HFFc6 (cell line): ENCODE results near the gene IMMP2L. TPM values are rescaled to one million over a fixed set of nuclear protein-coding genes. Genes with fewer than 3 reads are reported as not detected.

Experiments used
- DNase-seq: peaks from one replicate; pipeline ENCODE4 v3.0.0-alpha.2; 2018
- H3K27ac Mint-ChIP-seq: 2 replicates; pipeline ENCODE4 v1.8.0; 2020; ENCODE audit warnings: mild to moderate bottlenecking, mixed read lengths
- H3K27me3 Mint-ChIP-seq: 2 replicates; pipeline ENCODE4 v1.8.0; 2021; ENCODE audit warnings: mild to moderate bottlenecking, moderate library complexity, mixed read lengths; ENCODE audit not compliant: insufficient read depth
- H3K36me3 Mint-ChIP-seq: 2 replicates; pipeline ENCODE4 v1.8.0; 2021; ENCODE audit warnings: low read depth, mixed read lengths
- H3K4me1 Mint-ChIP-seq: 2 replicates; pipeline ENCODE4 v1.8.0; 2020; ENCODE audit warnings: low read depth, mixed read lengths
- H3K4me3 Mint-ChIP-seq: 2 replicates; pipeline ENCODE4 v1.8.0; 2020; ENCODE audit warnings: mild to moderate bottlenecking, moderate library complexity, mixed read lengths
- H3K9me3 Mint-ChIP-seq: 2 replicates; pipeline ENCODE4 v1.8.0; 2020; ENCODE audit warnings: mild to moderate bottlenecking, mixed read lengths
- total RNA-seq, 6 experiments: library from RNA; stranded (reverse); fragmentation: NEBNext Ultra II Directional; extraction: Animal tissue kit (Norgen Biotek cat#: 25700); gene quantifications; 2 replicates in 1 of 6; 3 replicates in 5 of 6; pipeline ENCODE4 v1.2.3, GENCODE V29; 2021
- TF ChIP-seq, protein P1 (sequence below): fragments of 200-600 bp; sonication (generic); IDR thresholded peaks from 2 replicates; pipeline ENCODE4 v1.5.0; 2021; ENCODE audit warnings: antibody characterized with exemption, mild to moderate bottlenecking

IMMP2L gene
- total RNA-seq, 6 experiments from 2014 or later: 7.2 to 13.6 (median 10.1) TPM

DNA sequence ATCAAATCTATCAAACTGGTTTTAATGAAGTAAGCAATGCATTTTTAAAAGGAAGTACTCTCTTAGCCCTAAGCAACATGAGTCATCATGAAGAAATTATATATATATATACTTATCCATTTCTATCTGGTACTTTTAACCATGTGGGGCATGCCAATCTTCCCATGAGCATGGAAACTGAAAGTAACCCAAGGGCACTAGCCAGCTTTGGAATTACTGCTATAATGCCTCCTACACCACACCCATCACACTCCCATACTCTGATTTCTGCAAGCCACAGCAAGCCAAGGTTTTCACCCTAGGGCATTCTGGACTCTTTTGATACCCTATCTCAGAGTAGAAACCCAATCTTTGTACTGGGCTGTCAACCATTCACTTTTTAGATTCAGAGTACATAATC, 204.6 kb downstream of the IMMP2L start:
- Mint-ChIP-seq H3K9me3 (no peaks in the 10 kb centered on the region), H3K36me3 (no peaks in the 10 kb centered on the region), H3K27ac (peak overlapping the region; percentile 67), H3K4me3 (peak overlapping the region; percentile 38), H3K4me1 (peaks cover 34% of the 10 kb centered on the region), H3K27me3 (no peaks in the 10 kb centered on the region)
- DNase-seq: peak; percentile 55
- TF ChIP-seq, protein P1, sequence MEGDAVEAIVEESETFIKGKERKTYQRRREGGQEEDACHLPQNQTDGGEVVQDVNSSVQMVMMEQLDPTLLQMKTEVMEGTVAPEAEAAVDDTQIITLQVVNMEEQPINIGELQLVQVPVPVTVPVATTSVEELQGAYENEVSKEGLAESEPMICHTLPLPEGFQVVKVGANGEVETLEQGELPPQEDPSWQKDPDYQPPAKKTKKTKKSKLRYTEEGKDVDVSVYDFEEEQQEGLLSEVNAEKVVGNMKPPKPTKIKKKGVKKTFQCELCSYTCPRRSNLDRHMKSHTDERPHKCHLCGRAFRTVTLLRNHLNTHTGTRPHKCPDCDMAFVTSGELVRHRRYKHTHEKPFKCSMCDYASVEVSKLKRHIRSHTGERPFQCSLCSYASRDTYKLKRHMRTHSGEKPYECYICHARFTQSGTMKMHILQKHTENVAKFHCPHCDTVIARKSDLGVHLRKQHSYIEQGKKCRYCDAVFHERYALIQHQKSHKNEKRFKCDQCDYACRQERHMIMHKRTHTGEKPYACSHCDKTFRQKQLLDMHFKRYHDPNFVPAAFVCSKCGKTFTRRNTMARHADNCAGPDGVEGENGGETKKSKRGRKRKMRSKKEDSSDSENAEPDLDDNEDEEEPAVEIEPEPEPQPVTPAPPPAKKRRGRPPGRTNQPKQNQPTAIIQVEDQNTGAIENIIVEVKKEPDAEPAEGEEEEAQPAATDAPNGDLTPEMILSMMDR: no peak

DNA sequence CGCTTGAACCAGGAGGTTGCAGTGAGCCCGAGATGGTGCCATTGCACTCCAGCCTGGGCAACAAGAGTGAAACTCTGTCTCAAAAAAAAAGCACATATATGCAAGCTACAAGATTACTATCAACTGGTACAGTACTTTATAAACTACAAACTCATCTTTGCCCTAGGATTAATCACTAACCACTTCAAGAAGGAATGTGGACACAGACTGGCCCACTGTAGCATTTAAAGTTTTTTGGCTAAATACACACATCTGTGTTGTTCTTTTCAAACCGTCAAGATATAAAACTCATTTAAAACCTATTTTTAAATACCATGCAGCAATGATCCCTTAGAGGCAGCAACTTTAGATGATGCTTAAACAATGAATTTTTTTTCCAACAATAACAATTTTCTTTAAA, 205.4 kb downstream of the IMMP2L start:
- Mint-ChIP-seq H3K27ac (peak overlapping the region; percentile 67), H3K27me3 (no peaks in the 10 kb centered on the region), H3K9me3 (no peaks in the 10 kb centered on the region), H3K4me1 (peaks cover 26% of the 10 kb centered on the region), H3K36me3 (no peaks in the 10 kb centered on the region), H3K4me3 (peak overlapping the region; percentile 35; the same call in 1 of the 2 replicates)
- peak; percentile 53 for DNase-seq
- TF ChIP-seq, protein P1: no peak

DNA sequence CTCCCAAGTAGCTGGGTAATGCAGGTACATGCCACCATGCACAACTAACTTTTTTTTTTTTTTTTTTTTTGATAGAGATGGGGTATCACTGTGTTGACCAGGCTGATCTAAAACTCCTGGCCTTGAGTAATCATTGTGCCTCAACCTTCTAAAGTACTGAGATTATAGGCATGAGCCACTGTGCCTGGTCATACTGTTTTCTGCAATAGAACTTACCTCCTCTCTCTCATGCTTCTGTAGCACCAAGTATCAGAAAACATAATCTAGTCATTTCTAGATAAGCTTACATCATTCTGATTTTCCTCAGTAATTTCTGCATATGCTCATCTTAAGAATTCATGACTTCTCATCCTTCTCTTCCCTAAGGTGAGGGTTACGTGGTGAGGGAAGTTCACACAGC, 210.0 kb downstream of the IMMP2L start:
- H3K9me3 Mint-ChIP-seq: no peaks in the 10 kb centered on the region
- TF ChIP-seq, protein P1: no peak
- DNase-seq: no peak
- H3K27ac Mint-ChIP-seq: no peak overlapping the region
- H3K27me3 Mint-ChIP-seq: no peaks in the 10 kb centered on the region; the same call in 1 of the 2 replicates
- no peak overlapping the region for H3K4me3 Mint-ChIP-seq
- peaks cover 8% of the 10 kb centered on the region for H3K4me1 Mint-ChIP-seq
- no peaks in the 10 kb centered on the region for H3K36me3 Mint-ChIP-seq

DNA sequence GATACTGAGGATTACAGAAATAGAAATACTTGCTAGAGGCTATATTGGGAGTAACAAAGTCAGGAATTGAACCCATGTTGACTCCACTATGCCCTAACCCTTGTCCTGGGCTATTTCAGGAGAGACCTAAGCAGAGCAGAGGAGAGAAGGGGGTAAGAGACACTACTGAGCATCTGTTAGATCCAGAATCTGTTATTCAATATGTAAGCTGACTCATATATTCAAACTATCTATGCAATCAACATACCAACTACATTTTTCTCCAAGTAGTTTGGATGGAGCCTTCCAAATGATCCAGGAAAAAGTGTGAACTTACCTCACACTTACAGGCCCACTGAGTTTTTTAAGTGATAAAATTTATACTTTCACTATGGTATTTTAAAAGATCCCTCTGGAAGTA, 216.1 kb downstream of the IMMP2L start:
- Mint-ChIP-seq H3K27ac (no peak overlapping the region), H3K4me1 (no peaks in the 10 kb centered on the region), H3K27me3 (no peaks in the 10 kb centered on the region; the same call in 1 of the 2 replicates), H3K36me3 (peaks cover 15% of the 10 kb centered on the region), H3K4me3 (no peak overlapping the region), H3K9me3 (peaks cover 15% of the 10 kb centered on the region)
- no peak for DNase-seq
- TF ChIP-seq, protein P1: no peak

DNA sequence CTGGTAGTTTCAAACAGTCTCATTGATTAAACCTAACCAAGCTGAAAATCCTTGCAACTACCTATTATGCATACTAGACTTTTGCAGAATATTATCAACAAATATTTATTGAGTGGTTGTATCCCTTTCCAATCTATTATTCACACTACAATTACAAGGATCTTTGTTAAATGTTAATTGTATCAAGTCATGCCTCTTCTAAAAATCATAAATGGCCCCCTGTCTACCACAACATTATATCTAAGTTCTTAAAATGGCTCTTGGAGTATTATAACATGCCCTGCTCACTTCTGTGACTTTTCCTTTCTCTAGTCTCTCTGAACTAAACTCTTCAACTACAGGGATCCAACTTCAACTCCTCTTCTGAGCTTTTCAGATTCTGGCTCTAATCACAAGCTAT, 219.3 kb downstream of the IMMP2L start:
- H3K27me3 Mint-ChIP-seq: no peaks in the 10 kb centered on the region; the same call in 1 of the 2 replicates
- H3K36me3 Mint-ChIP-seq: peaks cover 15% of the 10 kb centered on the region
- H3K4me3 Mint-ChIP-seq: no peak overlapping the region
- no peak overlapping the region for H3K27ac Mint-ChIP-seq
- no peak for DNase-seq
- peaks cover 15% of the 10 kb centered on the region for H3K9me3 Mint-ChIP-seq
- H3K4me1 Mint-ChIP-seq: no peaks in the 10 kb centered on the region
- TF ChIP-seq, protein P1: no peak

DNA sequence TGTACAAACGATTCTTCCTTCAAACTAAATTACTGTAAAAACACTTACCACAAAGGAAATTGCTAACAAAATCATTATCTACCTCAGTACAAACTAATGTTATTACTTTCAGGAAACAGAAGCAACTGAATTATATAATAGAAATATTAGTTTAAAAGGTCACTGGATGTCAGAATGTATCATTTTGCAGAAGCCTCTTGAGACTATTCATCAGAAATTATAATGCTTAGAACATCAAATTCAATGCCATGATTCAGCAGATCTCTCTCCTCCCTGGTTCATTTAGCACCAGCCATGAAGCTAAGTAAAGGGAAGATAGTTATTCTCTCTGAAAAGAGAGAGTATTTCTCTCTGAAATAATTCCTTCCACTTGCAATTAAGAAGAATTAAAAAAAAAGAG, 223.3 kb downstream of the IMMP2L start:
- Mint-ChIP-seq H3K9me3 (peaks cover 11% of the 10 kb centered on the region), H3K27me3 (no peaks in the 10 kb centered on the region), H3K4me3 (no peak overlapping the region), H3K4me1 (no peaks in the 10 kb centered on the region), H3K36me3 (peaks cover 12% of the 10 kb centered on the region), H3K27ac (no peak overlapping the region)
- DNase-seq: no peak
- TF ChIP-seq, protein P1: no peak
